Fibroblast of lung (primary cell): ENCODE measurements around the gene TTC9B. TPM values are rescaled to one million over a fixed set of nuclear protein-coding genes. Genes with fewer than 3 reads are reported as not detected.

Experiments used
- DNase-seq, 2 donors: peaks; one replicate each; pipeline versions ENCODE4 v3.0.0 to v3.0.0-alpha.2; 2010; ENCODE audit warnings: low read depth in 2 of 2
- H2AFZ ChIP-seq: 2 replicates; pipeline ENCODE4 v1.5.1; 2012; ENCODE audit warnings: low read length, control low read depth, inconsistent platforms
- H3K27ac ChIP-seq: 2 replicates; pipeline ENCODE4 v1.5.1; 2011; ENCODE audit warnings: low read length, control low read depth; ENCODE audit not compliant: insufficient read depth
- H3K27me3 ChIP-seq: 2 replicates; pipeline ENCODE4 v1.5.1; 2011; ENCODE audit warnings: mild to moderate bottlenecking, low read length; ENCODE audit not compliant: control insufficient read depth, insufficient read depth
- H3K36me3 ChIP-seq: 2 replicates; pipeline ENCODE4 v1.5.1; 2011; ENCODE audit warnings: low read length; ENCODE audit not compliant: control insufficient read depth, insufficient read depth
- H3K4me1 ChIP-seq: 2 replicates; pipeline ENCODE4 v1.5.1; 2011; ENCODE audit warnings: low read length; ENCODE audit not compliant: control insufficient read depth, insufficient read depth; ENCODE audit errors: extremely low read depth
- H3K4me2 ChIP-seq: 2 replicates; pipeline ENCODE4 v1.5.1; 2011; ENCODE audit warnings: low read length, control low read depth; ENCODE audit not compliant: insufficient read depth; ENCODE audit errors: extremely low read depth
- H3K4me3 ChIP-seq, 4 experiments: fragments of 200-600 bp in 1 of 4; sonication (generic) in 1 of 4; replicated peaks in 1 of 4; 2 replicates each; pipeline ENCODE4 v1.5.1; 2011 to 2016; ENCODE audit warnings: low read length in 4 of 4, low read depth in 3 of 4, mild to moderate bottlenecking in 3 of 4, control low read depth in 2 of 4, inconsistent platforms in 1 of 4, mixed read lengths in 1 of 4; ENCODE audit not compliant: insufficient read depth in 1 of 4; ENCODE audit errors: control extremely low read depth in 1 of 4
- H3K79me2 ChIP-seq: 2 replicates; pipeline ENCODE4 v1.5.1; 2012; ENCODE audit warnings: mild to moderate bottlenecking, low read length, inconsistent platforms; ENCODE audit not compliant: control insufficient read depth, insufficient read depth
- H3K9ac ChIP-seq: 2 replicates; pipeline ENCODE4 v1.5.1; 2011; ENCODE audit warnings: mild to moderate bottlenecking, low read length, control low read depth; ENCODE audit not compliant: insufficient read depth
- H3K9me3 ChIP-seq: 2 replicates; pipeline ENCODE4 v1.5.1; 2012; ENCODE audit warnings: low read depth, low read length; ENCODE audit not compliant: control insufficient read depth, insufficient read depth
- H4K20me1 ChIP-seq: 2 replicates; pipeline ENCODE4 v1.5.1; 2011; ENCODE audit warnings: low read length; ENCODE audit not compliant: control insufficient read depth, insufficient read depth; ENCODE audit errors: extremely low read depth
- CTCF ChIP-seq, 2 donors: IDR thresholded peaks in 1 of 2; conservative IDR thresholded peaks in 1 of 2; 1 replicate in 1 of 2; 2 replicates in 1 of 2; pipeline ENCODE4 v1.5.1; 2011 to 2012; ENCODE audit warnings: low read length in 2 of 2, control low read depth in 1 of 2, inconsistent platforms in 1 of 2, low read depth in 1 of 2, mild to moderate bottlenecking in 1 of 2
- EZH2 ChIP-seq: IDR thresholded peaks from 2 replicates; pipeline ENCODE4 v1.5.1; 2012; ENCODE audit warnings: low read length, control low read depth, mild to moderate bottlenecking; ENCODE audit errors: missing control alignments
- polyA plus RNA-seq, 2 donors: library from polyadenylated mRNA; depleted of rRNA in 1 of 2; stranded (reverse) in 1 of 2; unstranded in 1 of 2; fragments of >200 nt; gene quantifications; 2 replicates each; pipeline ENCODE4 v1.2.1, GENCODE V29; 2011 to 2012; ENCODE audit warnings: missing spikeins in 1 of 2
- total RNA-seq: library from RNA; depleted of rRNA; stranded (reverse); fragments of >200 nt; gene quantifications from 2 replicates; pipeline ENCODE4 v1.2.1, GENCODE V29; 2014

The TTC9B gene
- total and polyA plus RNA-seq, 2 donors (not counting 1 experiment from before 2014, with no cell fraction given): not detected

- Histone ChIP-seq H3K4me3 (no peak overlapping the region), H3K9ac (no peak overlapping the region), H3K9me3 (no peaks in the 10 kb centered on the region), H2AFZ (no peak overlapping the region), H3K27ac (no peak overlapping the region), H4K20me1 (peaks cover 2% of the 10 kb centered on the region), H3K36me3 (peaks cover 2% of the 10 kb centered on the region), H3K27me3 (no peaks in the 10 kb centered on the region), H3K79me2 (peaks cover 7% of the 10 kb centered on the region), H3K4me2 (no peak overlapping the region), H3K4me1 (no peaks in the 10 kb centered on the region)
- DNase-seq: no peak
- TF ChIP-seq CTCF (conservative IDR thresholded peaks at IDR 0.05 in 1 of 2, IDR thresholded peaks at IDR 0.05 in 1 of 2; ENCODE audit: low read depth in 1 of 2, low read length in 2 of 2) (no peak), EZH2 (no peak)
Measured at GRCh38 chr19:40247178-40247577, 29.0 kb upstream of the TTC9B start.

GRCh38 chr19:40246292-40247073 lies 28.3 kb upstream of the TTC9B start:
- no peak overlapping the region for H2AFZ ChIP-seq
- H3K27ac ChIP-seq: no peak overlapping the region
- H3K27me3 ChIP-seq: no peaks in the 10 kb centered on the region
- no peaks in the 10 kb centered on the region for H3K4me1 ChIP-seq
- H3K4me2 ChIP-seq: no peak overlapping the region
- no peak overlapping the region for H3K9ac ChIP-seq
- H4K20me1 ChIP-seq: no peaks in the 10 kb centered on the region
- TF ChIP-seq CTCF (conservative IDR thresholded peaks at IDR 0.05 in 1 of 2, IDR thresholded peaks at IDR 0.05 in 1 of 2; ENCODE audit: low read depth in 1 of 2, low read length in 2 of 2): no peak
- TF ChIP-seq EZH2: no peak
- no peak for DNase-seq
- no peak overlapping the region for H3K4me3 ChIP-seq
- H3K36me3 ChIP-seq: peaks cover 2% of the 10 kb centered on the region
- H3K9me3 ChIP-seq: no peaks in the 10 kb centered on the region
- peaks cover 5% of the 10 kb centered on the region for H3K79me2 ChIP-seq

GRCh38 chr19:40245506-40246128 lies 27.4 kb upstream of the TTC9B start:
- H4K20me1 ChIP-seq: no peaks in the 10 kb centered on the region
- no peak overlapping the region for H3K4me3 ChIP-seq
- TF ChIP-seq CTCF (conservative IDR thresholded peaks at IDR 0.05 in 1 of 2, IDR thresholded peaks at IDR 0.05 in 1 of 2; ENCODE audit: low read depth in 1 of 2, low read length in 2 of 2) (no peak), EZH2 (no peak)
- DNase-seq: no peak
- H3K9ac ChIP-seq: no peak overlapping the region
- no peak overlapping the region for H3K4me2 ChIP-seq
- H3K79me2 ChIP-seq: peaks cover 5% of the 10 kb centered on the region
- H3K27me3 ChIP-seq: no peaks in the 10 kb centered on the region
- no peak overlapping the region for H3K27ac ChIP-seq
- H2AFZ ChIP-seq: no peak overlapping the region
- H3K4me1 ChIP-seq: no peaks in the 10 kb centered on the region
- peaks cover 5% of the 10 kb centered on the region for H3K36me3 ChIP-seq
- H3K9me3 ChIP-seq: no peaks in the 10 kb centered on the region
